Activated CD4-positive, alpha-beta T cell treated with anti-CD3 and anti-CD28 coated beads for 24 hours (primary cell): ENCODE measurements around the gene C1QL1.

Experiments
- DNase-seq, 2 donors: peaks; one replicate each; pipeline ENCODE4 v3.0.0-alpha.2; 2020; ENCODE audit warnings: low read depth in 2 of 2

C1QL1 gene

GRCh38 chr17:44989552-44990138, 21.5 kb upstream of the C1QL1 start:
- DNase-seq = no peak

GRCh38 chr17:44988044-44988942, 20.2 kb upstream of the C1QL1 start:
- no peak for DNase-seq

GRCh38 chr17:44983563-44983962, 15.5 kb upstream of the C1QL1 start:
- no peak for DNase-seq

GRCh38 chr17:44982113-44982702, 14.1 kb upstream of the C1QL1 start:
- no peak for DNase-seq

GRCh38 chr17:44981221-44981968, 13.3 kb upstream of the C1QL1 start:
- DNase-seq = no peak

- no peak for DNase-seq
These were observed 11.4 kb upstream of the C1QL1 start for GRCh38 chr17:44979426-44979995.

- no peak for DNase-seq
These were observed 10.7 kb upstream of the C1QL1 start for GRCh38 chr17:44978807-44979206.

- no peak for DNase-seq
These were observed 9.9 kb upstream of the C1QL1 start for GRCh38 chr17:44977814-44978550.

- no peak for DNase-seq
These were observed 9.0 kb upstream of the C1QL1 start for GRCh38 chr17:44977065-44977464.

GRCh38 chr17:44976206-44976605, 8.1 kb upstream of the C1QL1 start:
- DNase-seq = no peak

- DNase-seq = no peak
These were observed 4.8 kb upstream of the C1QL1 start for GRCh38 chr17:44972953-44973352.

GRCh38 chr17:44971776-44972483, 3.8 kb upstream of the C1QL1 start:
- peak; percentile 37 to 51 for DNase-seq

- no peak for DNase-seq
These were observed 2.1 kb upstream of the C1QL1 start for GRCh38 chr17:44970136-44970741.

- no peak for DNase-seq
These were observed 1.2 kb upstream of the C1QL1 start for GRCh38 chr17:44969144-44969780.

- DNase-seq = no peak
These were observed 237 bp downstream of the C1QL1 start for GRCh38 chr17:44967907-44968224.

- no peak for DNase-seq
These were observed 837 bp downstream of the C1QL1 start for GRCh38 chr17:44967026-44967906.

GRCh38 chr17:44966348-44967025, 1.6 kb downstream of the C1QL1 start:
- no peak for DNase-seq
